K562 (cell line): ENCODE results near the gene HOXB13. TPM values are rescaled to one million over a fixed set of nuclear protein-coding genes. Genes with fewer than 3 reads are reported as not detected.

Experiments
- ATAC-seq: fragments of 200-7000 bp; cut with Tn5 transposase; 3 replicates; pipeline ENCODE4 v1.9.1; 2020; ENCODE audit warnings: moderate library complexity
- BruUV-seq: library from RNA; stranded (reverse); fragments of 400-500 nt; replicated peaks from 2 replicates; lab custom pipeline; 2021; lab: Mats Ljungman, UMichigan
- CTCF ChIA-PET: fragments of 300-600 bp; formaldehyde crosslinking; extraction: SDS; loops from one replicate; lab custom pipeline; 2021; ENCODE audit warnings: low intra/inter-chr PET ratio; lab: Yijun Ruan, JAX
- POLR2A ChIA-PET: fragments of 300-600, 350-650 bp; sonication (Branson Sonifier 250); formaldehyde crosslinking; extraction: SDS; loops from one replicate; lab custom pipeline; 2021; ENCODE audit warnings: antibody characterized with exemption, inconsistent platforms; lab: Yijun Ruan, JAX
- DNase-seq, 4 experiments: peaks; one replicate each; pipeline versions ENCODE4 v3.0.0 to v3.0.0-alpha.2; 2011 to 2018; ENCODE audit warnings: low spot score in 3 of 4, mixed read lengths in 3 of 4; ENCODE audit errors: extremely low read depth in 1 of 4
- FAIRE-seq: peaks from 2 replicates; lab custom pipeline; 2011; peaks lifted over from hg19 to GRCh38; lab: Jason Lieb, UNC
- H2AFZ ChIP-seq: 2 replicates; pipeline ENCODE4 v1.6.0; 2011; ENCODE audit warnings: low read depth, low read length, control low read depth, inconsistent platforms
- H3K27ac ChIP-seq: fragments of 200-600 bp; 3 replicates; pipeline ENCODE4 v1.8.0; 2011; ENCODE audit warnings: low read depth, mild to moderate bottlenecking, control low read depth, inconsistent platforms, low read length, moderate library complexity, mixed read lengths; ENCODE audit errors: extremely low read depth
- H3K27me3 ChIP-seq, 2 experiments: fragments of 300-600 bp in 1 of 2; 2 replicates in 1 of 2; 3 replicates in 1 of 2; pipeline versions ENCODE4 v1.6.0 to v1.8.0; 2011; ENCODE audit warnings: inconsistent platforms in 2 of 2, low read length in 2 of 2, mild to moderate bottlenecking in 1 of 2, mixed read lengths in 1 of 2, moderate library complexity in 1 of 2; ENCODE audit not compliant: control insufficient read depth in 2 of 2, insufficient read depth in 2 of 2
- H3K36me3 ChIP-seq: fragments of 300-600 bp; 3 replicates; pipeline ENCODE4 v1.8.0; 2011; ENCODE audit warnings: mild to moderate bottlenecking, low read length, inconsistent platforms; ENCODE audit not compliant: control insufficient read depth, insufficient read depth
- H3K4me1 ChIP-seq, 2 experiments: fragments of 200-600 bp in 1 of 2; replicated peaks in 1 of 2; 2 replicates in 1 of 2; 3 replicates in 1 of 2; pipeline versions ENCODE4 v1.5.1 to v1.8.0; 2011; ENCODE audit warnings: inconsistent platforms in 2 of 2, low read length in 2 of 2, mild to moderate bottlenecking in 1 of 2, mixed read lengths in 1 of 2, moderate library complexity in 1 of 2; ENCODE audit not compliant: control insufficient read depth in 2 of 2, insufficient read depth in 2 of 2
- H3K4me2 ChIP-seq: 2 replicates; pipeline ENCODE4 v1.6.1; 2011; ENCODE audit warnings: low read length, control low read depth, inconsistent platforms, mixed read lengths; ENCODE audit not compliant: insufficient read depth
- H3K4me3 ChIP-seq: fragments of 200-600 bp; sonication (generic), shearing (Covaris generic); 2 replicates; pipeline ENCODE4 v1.5.1; 2016; ENCODE audit warnings: control low read depth, inconsistent platforms
- H3K79me2 ChIP-seq: fragments of 200-600 bp; 3 replicates; pipeline ENCODE4 v1.8.0; 2011; ENCODE audit warnings: low read length, inconsistent platforms; ENCODE audit not compliant: control insufficient read depth, insufficient read depth
- H3K9ac ChIP-seq, 2 experiments: 2 replicates each; pipeline versions ENCODE4 v1.6.0 to v1.6.1; 2011; ENCODE audit warnings: low read depth in 2 of 2, low read length in 2 of 2, control low read depth in 1 of 2, inconsistent platforms in 1 of 2, mild to moderate bottlenecking in 1 of 2, mixed read lengths in 1 of 2; ENCODE audit not compliant: insufficient read depth in 1 of 2
- H3K9me1 ChIP-seq: one replicate; pipeline ENCODE4 v1.6.0; 2011; ENCODE audit warnings: inconsistent platforms, mild to moderate bottlenecking, low read length, moderate library complexity; ENCODE audit not compliant: control insufficient read depth, insufficient read depth
- H3K9me3 ChIP-seq: replicated peaks from 2 replicates; pipeline ENCODE4 v1.5.1; 2011; ENCODE audit warnings: low read depth, low read length, inconsistent platforms; ENCODE audit not compliant: control insufficient read depth, insufficient read depth
- H4K20me1 ChIP-seq: replicated peaks from 2 replicates; pipeline ENCODE4 v1.6.1; 2011; ENCODE audit warnings: low read length, inconsistent platforms, mixed read lengths; ENCODE audit not compliant: control insufficient read depth, insufficient read depth
- ATF7 ChIP-seq: fragments of 450-650 bp; IDR thresholded peaks from 2 replicates; pipeline ENCODE4 v1.7.1; 2014; ENCODE audit warnings: mild to moderate bottlenecking, moderate library complexity
- BRF1 ChIP-seq: IDR thresholded peaks from 3 replicates; pipeline ENCODE4 v1.6.1; 2011; ENCODE audit warnings: borderline replicate concordance, mild to moderate bottlenecking; ENCODE audit not compliant: insufficient read length; ENCODE audit errors: extremely low read depth
- DEAF1 ChIP-seq: fragments of 450-650 bp; formaldehyde crosslinking; IDR thresholded peaks from 2 replicates; pipeline ENCODE4 v1.4.0; 2020; ENCODE audit warnings: mild to moderate bottlenecking, moderate library complexity
- EZH2 ChIP-seq: IDR thresholded peaks from 2 replicates; pipeline ENCODE4 v1.6.1; 2012; ENCODE audit warnings: low read depth, mild to moderate bottlenecking, inconsistent platforms, low read length, borderline replicate concordance
- FOXJ3 ChIP-seq: sonication (generic); formaldehyde crosslinking; IDR thresholded peaks from 2 replicates; pipeline ENCODE4 v1.4.0; 2020; ENCODE audit warnings: mild to moderate bottlenecking, missing genetic modification reagents
- MAX ChIP-seq: sonication (generic); formaldehyde crosslinking; IDR thresholded peaks from 2 replicates; pipeline ENCODE4 v1.9.0; 2022; ENCODE audit warnings: mild to moderate bottlenecking, missing genetic modification reagents
- MIER1 ChIP-seq: fragments of 450-650 bp; IDR thresholded peaks from 2 replicates; pipeline ENCODE4 v1.6.1; 2016; ENCODE audit warnings: antibody characterized with exemption, mild to moderate bottlenecking, low read depth
- NFRKB ChIP-seq: fragments of 450-650 bp; IDR thresholded peaks from 2 replicates; pipeline ENCODE4 v1.6.1; 2016; ENCODE audit warnings: low read depth
- PHB2 ChIP-seq: fragments of 450-650 bp; IDR thresholded peaks from 2 replicates; pipeline ENCODE4 v1.6.1; 2017; ENCODE audit warnings: low read depth
- POLR2AphosphoS5 ChIP-seq: IDR thresholded peaks from 2 replicates; pipeline ENCODE4 v1.6.1; 2011; ENCODE audit warnings: mild to moderate bottlenecking, low read depth, low read length, moderate library complexity; ENCODE audit not compliant: control insufficient read depth, insufficient read depth
- RFX5 ChIP-seq: IDR thresholded peaks from 2 replicates; pipeline ENCODE4 v1.6.1; 2011; ENCODE audit warnings: low read depth, mild to moderate bottlenecking, improper control_type of control experiment, low read length
- RNF2 ChIP-seq: sonication (generic); IDR thresholded peaks from 2 replicates; pipeline ENCODE4 v1.6.1; 2016
- SREBF2 ChIP-seq: sonication (generic); formaldehyde crosslinking; IDR thresholded peaks from 2 replicates; pipeline ENCODE4 v1.4.0; 2020; ENCODE audit warnings: mild to moderate bottlenecking, missing genetic modification reagents
- TSHZ1 ChIP-seq: fragments of 250-450 bp; sonication (Bioruptor Pico); IDR thresholded peaks from 2 replicates; pipeline ENCODE4 v1.4.0; 2020; ENCODE audit warnings: mild to moderate bottlenecking, moderate library complexity
- U2AF2 ChIP-seq: fragments of 200-400 bp; formaldehyde crosslinking; optimal IDR thresholded peaks from 2 replicates; pipeline ENCODE3; 2017; ENCODE audit warnings: low read depth, mild to moderate bottlenecking, low read length
- ZC3H4 ChIP-seq: sonication (generic); formaldehyde crosslinking; IDR thresholded peaks from 2 replicates; pipeline ENCODE4 v1.9.0; 2021; ENCODE audit warnings: missing genetic modification reagents, borderline replicate concordance
- WGBS: fragments of 100-300 bp; shearing (Covaris generic); methylation state at CpG from one replicate; pipeline ENCODE4 v1.1.6; 2016; ENCODE audit warnings: low coverage, mixed read lengths; ENCODE audit not compliant: insufficient coverage; ENCODE audit errors: missing lambda C conversion rate; 5-methylcytosine and 5-hydroxymethylcytosine counted together
- in situ Hi-C: fragments of 300-500 bp; cut with MboI; formaldehyde crosslinking; loops from 4 replicates; pipeline ENCODE4 v1.15.0; 2018; ENCODE audit warnings: inconsistent platforms, mixed read lengths
- intact Hi-C: fragments of 100-400 bp; cut with micrococcal nuclease; formaldehyde crosslinking; loops from 2 replicates; pipeline ENCODE4 v1.14.2; 2022
- polyA plus RNA-seq, 8 experiments: library from polyadenylated mRNA; depleted of rRNA in 4 of 8; stranded (reverse) in 5 of 8; unstranded in 3 of 8; fragments of >200 nt; fragmentation: Nextera tagmentation in 2 of 8; fragmentation: Illumina TruSeq in 1 of 8; extraction: Ambion mirVana in 2 of 8; extraction: Trizol in 1 of 8; gene quantifications; 2 replicates each; pipeline versions ENCODE4 v1.2.1 to v1.2.3, GENCODE V29; 2011 to 2014; ENCODE audit warnings: inconsistent platforms in 1 of 8, missing spikeins in 1 of 8
- total RNA-seq, 7 experiments: library from RNA; depleted of rRNA in 6 of 7; stranded (reverse); fragments of >200 nt in 6 of 7; fragmentation: Illumina TruSeq in 2 of 7; extraction: Trizol in 2 of 7; gene quantifications; 2 replicates each; pipeline versions ENCODE4 v1.2.1 to v1.2.3, GENCODE V29; 2011 to 2021; ENCODE audit warnings: low replicate concordance in 1 of 7

The HOXB13 gene
- total and polyA plus RNA-seq, 9 of the 15 experiments (the other 6 are each of a cell fraction or from before 2014, with no cell fraction given) = not detected

GRCh38 chr17:48726916-48727286 lies 1.6 kb downstream of the HOXB13 start (continued):
- TF ChIP-seq TSHZ1 (no peak), PHB2 (no peak)

- 8% methylated on average over 20 of the region's 20 CpGs for WGBS
- Histone ChIP-seq H3K27me3 (peaks cover 69 to 80% of the 10 kb centered on the region in 2 experiments), H3K79me2 (no peaks in the 10 kb centered on the region), H3K4me1 (peaks cover 0 to 20% of the 10 kb centered on the region in 2 experiments; a peak in 2 of 5 replicates), H3K4me3 (no peak overlapping the region), H2AFZ (no peak overlapping the region), H4K20me1 (peaks cover 3% of the 10 kb centered on the region; the same call in 1 of the 2 replicates), H3K4me2 (no peak overlapping the region), H3K36me3 (no peaks in the 10 kb centered on the region), H3K9ac (no peak overlapping the region), H3K27ac (no peak overlapping the region), H3K9me1 (no peaks in the 10 kb centered on the region), H3K9me3 (no peaks in the 10 kb centered on the region)
- CTCF ChIA-PET = interaction anchor here (2.6 kb wide), 1 partner anchor 152 kb away, joined by 21 read pairs; no protein-coding TSS in a partner anchor
- DNase-seq = no peak
- FAIRE-seq = no peak
- ATAC-seq = no peak
- in situ Hi-C loops (no loop called here), intact Hi-C loops (no loop called here)
- POLR2A ChIA-PET = interaction anchor here (0.6 kb wide), 1 partner anchor 152 kb away, joined by 3 read pairs; no protein-coding TSS in a partner anchor
- BruUV-seq = no TSS peak
- TF ChIP-seq MAX (CRISPR knock-in tag) = no peak
- TF ChIP-seq ZC3H4 (CRISPR knock-in tag) = no peak
- no peak for TF ChIP-seq NFRKB
- no peak for TF ChIP-seq MIER1
- TF ChIP-seq EZH2 = no peak
- no peak for TF ChIP-seq U2AF2
- no peak for TF ChIP-seq ATF7
- TF ChIP-seq RFX5 = no peak
- TF ChIP-seq DEAF1 (CRISPR knock-in tag) = no peak
- no peak for TF ChIP-seq BRF1
- TF ChIP-seq SREBF2 (CRISPR knock-in tag) = no peak
- no peak for TF ChIP-seq POLR2AphosphoS5
- peak; percentile 56; the same call in 1 of the 2 replicates for TF ChIP-seq RNF2
- no peak for TF ChIP-seq FOXJ3
These were observed 2.2 kb downstream of the HOXB13 start for GRCh38 chr17:48726114-48726915.
